ENCODE results near the gene CCDC186. TPM values are rescaled to one million over a fixed set of nuclear protein-coding genes. Genes with fewer than 3 reads are reported as not detected.

Gene CCDC186
- total RNA-seq, result 10 to 100 TPM; 11.6 to 26.0 (median 21.6) TPM
- 1 to 10 TPM; 4.7 to 7.3 TPM for polyA plus RNA-seq
- long read RNA-seq, donor 1, full-length matches to known transcripts, result 5 of 20 reads
- long read RNA-seq, donor 1, partial matches to known transcripts, result 13 of 20 reads
- long read RNA-seq, donor 1, other reads (novel, unspliced or antisense), result 2 of 20 reads
- long read RNA-seq, donor 2, full-length matches to known transcripts, result 26 of 44 reads
- long read RNA-seq, donor 2, partial matches to known transcripts, result 13 of 44 reads
- long read RNA-seq, donor 2, other reads (novel, unspliced or antisense), result 5 of 44 reads
- long read RNA-seq, donor 3, full-length matches to known transcripts, result 5 of 17 reads
- long read RNA-seq, donor 3, partial matches to known transcripts, result 10 of 17 reads
- long read RNA-seq, donor 3, other reads (novel, unspliced or antisense), result 2 of 17 reads

- no peaks in the 10 kb centered on the region for H3K27me3 ChIP-seq
- 0 to 1% (median 0%) methylated on average over 24 to 49 of the region's 49 CpGs for WGBS, 4 donors
- H3K27ac ChIP-seq, result peak within 1 kb of the TSS; percentile 79 to 96 (median 92)
- peaks cover 0 to 33% (median 9%) of the 10 kb centered on the region in 12 donors for H3K4me1 ChIP-seq
- H3K9me3 ChIP-seq, result peaks cover 0 to 9% (median 0%) of the 10 kb centered on the region in 12 donors
- peak within 1 kb of the TSS; percentile 67 to 97 (median 88) for H3K4me3 ChIP-seq
- TF ChIP-seq POLR2A (IDR thresholded peaks at IDR 0.05), result peak in 1 of 2 donors; percentile 78
- no peak for TF ChIP-seq CTCF (IDR thresholded peaks at IDR 0.05)
- peak; percentile 97 to 99 (median 98) for ATAC-seq
- intact Hi-C loops (cut with DNase I), result no loop called here
- peak; percentile 94 to 97 (median 96) for DNase-seq
- H3K36me3 ChIP-seq, result no peaks in the 10 kb centered on the region
These were observed at the start of gene CCDC186 for GRCh38 chr10:114173921-114174694. Gene CCDC186, minus strand, starts transcription at chr10:114174203. Its CDS starts 10,935 bp downstream, at chr10:114163268.

DNA sequence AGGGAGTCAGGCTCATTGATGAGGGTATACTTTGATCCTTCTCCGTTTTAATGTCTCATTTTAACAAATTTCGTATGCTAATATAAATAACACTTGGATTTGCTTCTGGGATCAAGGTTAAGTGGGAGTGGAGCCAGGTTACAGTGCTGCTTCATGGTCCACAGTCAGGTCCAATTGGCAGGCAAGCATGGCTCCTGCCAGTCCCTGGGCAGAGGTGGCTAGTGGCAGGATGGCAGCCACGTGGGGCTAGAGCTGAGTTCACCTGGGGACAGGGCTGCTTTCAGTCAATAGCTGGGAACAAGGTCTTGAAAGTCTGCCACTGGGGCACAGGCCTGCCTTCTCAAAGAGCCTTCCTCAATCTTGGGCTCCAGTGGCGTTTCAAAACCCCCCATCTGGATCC, 49.1 kb upstream of the CCDC186 start:
- intact Hi-C loops (cut with DNase I), result no loop called here
- DNase-seq, result peak in 3 of 5 donors; percentile 36 to 74 (median 49)
- 52 to 64% (median 58%) methylated on average over 3 to 4 of the region's 4 CpGs for WGBS, 4 donors
- Histone ChIP-seq H3K4me1 (peaks cover 0 to 9% (median 0%) of the 10 kb centered on the region in 12 donors), H3K36me3 (no peaks in the 10 kb centered on the region), H3K27me3 (peaks cover 0 to under 1% (median 0%) of the 10 kb centered on the region in 9 donors), H3K4me3 (no peak overlapping the region), H3K9me3 (no peaks in the 10 kb centered on the region), H3K27ac (no peak overlapping the region)
- no peak for TF ChIP-seq POLR2A (IDR thresholded peaks at IDR 0.05)
- no peak for TF ChIP-seq CTCF (IDR thresholded peaks at IDR 0.05)
- ATAC-seq, result peak; percentile 75 to 86 (median 82)

DNA sequence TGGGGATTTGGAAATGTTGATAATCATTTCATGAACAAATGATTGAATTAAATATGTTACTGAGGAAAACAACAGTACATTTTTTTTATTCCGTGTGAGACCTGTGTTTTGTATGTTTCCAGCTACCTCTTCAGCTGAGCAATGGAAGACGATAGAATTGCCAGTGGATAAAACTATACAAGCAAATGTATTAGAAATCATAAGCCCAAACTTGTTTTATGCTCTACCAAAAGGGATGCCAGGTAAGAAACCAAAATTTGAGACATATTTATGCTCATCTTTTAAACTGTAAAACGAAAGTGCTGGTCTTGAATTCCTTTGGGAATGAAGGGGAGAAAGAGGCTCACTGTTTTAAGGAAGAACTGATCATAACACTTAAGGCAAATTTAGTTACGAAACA, 47.2 kb upstream of the CCDC186 start:
- Histone ChIP-seq H3K27ac (no peak overlapping the region), H3K9me3 (no peaks in the 10 kb centered on the region), H3K4me1 (peaks cover 0 to 9% (median 0%) of the 10 kb centered on the region in 12 donors), H3K36me3 (no peaks in the 10 kb centered on the region), H3K27me3 (no peaks in the 10 kb centered on the region), H3K4me3 (no peak overlapping the region)
- DNase-seq (no peak), ATAC-seq (no peak)
- intact Hi-C loops (cut with DNase I), result no loop called here
- TF ChIP-seq CTCF (IDR thresholded peaks at IDR 0.05) (no peak), POLR2A (IDR thresholded peaks at IDR 0.05) (no peak)
- WGBS, 4 donors, result 78 to 84% (median 81%) methylated on average over 4 of the region's 4 CpGs

DNA sequence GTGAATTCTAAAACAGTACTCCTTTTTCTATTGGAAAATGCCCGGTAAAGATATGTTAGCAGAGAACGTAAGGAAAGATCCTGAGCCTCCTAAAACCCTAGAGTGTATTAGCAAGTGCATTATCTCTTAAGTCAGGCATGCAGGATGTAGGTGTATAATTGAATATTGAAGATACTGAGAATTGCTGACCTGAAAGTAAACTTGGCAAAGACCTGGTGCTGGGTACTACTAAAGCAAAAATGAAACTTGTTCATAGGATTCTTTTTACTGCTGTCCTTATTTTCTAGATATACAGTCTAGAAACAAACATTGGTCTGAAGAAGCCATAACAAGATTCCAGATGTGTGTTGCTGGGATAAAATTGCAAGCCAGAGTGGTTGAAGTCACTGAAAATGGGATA, 46.3 kb upstream of the CCDC186 start:
- Histone ChIP-seq H3K36me3 (no peaks in the 10 kb centered on the region), H3K4me3 (no peak overlapping the region), H3K9me3 (no peaks in the 10 kb centered on the region), H3K27ac (no peak overlapping the region), H3K4me1 (peaks cover 0 to 9% (median 0%) of the 10 kb centered on the region in 12 donors), H3K27me3 (no peaks in the 10 kb centered on the region)
- intact Hi-C loops (cut with DNase I), result no loop called here
- 79 to 86% (median 80%) methylated on average over 2 of the region's 2 CpGs for WGBS, 4 donors
- TF ChIP-seq CTCF (IDR thresholded peaks at IDR 0.05) (no peak), POLR2A (IDR thresholded peaks at IDR 0.05) (no peak)
- DNase-seq (no peak), ATAC-seq (no peak)
